Thyroid gland (tissue), 4 donors: ENCODE results near the gene CEP85. TPM values are rescaled to one million over a fixed set of nuclear protein-coding genes. Genes with fewer than 3 reads are reported as not detected.

Experiments
- DNase-seq, 2 donors: peaks; one replicate each; pipeline ENCODE4 v3.0.0-alpha.2; 2019
- H3K27ac ChIP-seq, 3 donors: fragments of 200-600 bp; sonication (generic); 1 replicate in 2 of 3; 2 replicates in 1 of 3; pipeline ENCODE4 v1.5.1; 2016 to 2019; ENCODE audit warnings: mild to moderate bottlenecking in 1 of 3, moderate library complexity in 1 of 3
- H3K27me3 ChIP-seq: fragments of 200-600 bp; sonication (generic); one replicate; pipeline ENCODE4 v1.5.1; 2019
- H3K36me3 ChIP-seq, 2 donors: fragments of 200-600 bp; sonication (generic); one replicate each; pipeline ENCODE4 v1.5.1; 2016 to 2019
- H3K4me1 ChIP-seq, 2 donors: fragments of 200-600 bp; sonication (generic); one replicate each; pipeline ENCODE4 v1.5.1; 2017 to 2019
- H3K4me3 ChIP-seq, 3 donors: fragments of 200-600 bp; sonication (generic); replicated peaks in 1 of 3; 1 replicate in 2 of 3; 2 replicates in 1 of 3; pipeline ENCODE4 v1.5.1; 2016; ENCODE audit warnings: mild to moderate bottlenecking in 1 of 3
- H3K9me3 ChIP-seq: fragments of 200-600 bp; sonication (generic); one replicate; pipeline ENCODE4 v1.5.1; 2017
- POLR2A ChIP-seq, 2 donors: fragments of 450-650 bp; IDR thresholded peaks; one replicate each; pipeline ENCODE4 v1.6.1; 2017; ENCODE audit warnings: antibody characterized with exemption in 2 of 2, mild to moderate bottlenecking in 2 of 2, moderate library complexity in 1 of 2
- WGBS, 2 donors: methylation state at CpG; one replicate each; pipeline ENCODE4 v1.1.5; 2017; 5-methylcytosine and 5-hydroxymethylcytosine counted together
- intact Hi-C: fragments of 100-400 bp; cut with DNase I; formaldehyde crosslinking; loops from one replicate; pipeline ENCODE4 v1.15.1; 2023
- total RNA-seq, 4 donors: library from RNA; depleted of rRNA; stranded (reverse); fragments of >200 nt; gene quantifications; one replicate each; pipeline ENCODE4 v1.2.3, GENCODE V29; 2016
- TF ChIP-seq, protein P1 (sequence below), 6 experiments: fragments of 200-600 bp in 3 of 6; fragments of 450-650 bp in 3 of 6; sonication (generic) in 3 of 6; IDR thresholded peaks; one replicate each; pipeline ENCODE4 v1.5.1; 2016 to 2019; ENCODE audit warnings: antibody characterized with exemption in 6 of 6, mild to moderate bottlenecking in 2 of 6, inconsistent platforms in 1 of 6, moderate library complexity in 1 of 6

CEP85 gene
- total RNA-seq, 4 donors from 2014 or later, result 16.0 to 27.0 (median 17.0) TPM

DNA sequence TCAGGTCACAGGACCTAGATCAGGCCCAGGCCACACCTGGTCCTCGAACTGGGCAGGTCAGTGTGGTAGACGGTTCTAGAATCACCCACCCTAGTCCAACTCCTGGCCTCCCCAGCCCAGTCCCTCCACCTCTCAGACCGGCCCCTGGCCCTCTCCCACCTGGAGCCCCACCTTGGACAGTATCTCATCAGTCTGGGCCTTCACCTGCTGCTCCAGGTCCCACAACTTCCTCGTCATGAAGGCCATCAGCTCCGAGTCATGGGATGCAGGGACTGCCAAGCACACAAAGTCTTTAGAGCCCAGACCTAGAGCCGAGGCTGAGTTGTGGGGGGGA is 63.8 kb downstream of the CEP85 start:
- no peaks in the 10 kb centered on the region for H3K4me1 ChIP-seq
- no peaks in the 10 kb centered on the region for H3K27me3 ChIP-seq
- no peak for TF ChIP-seq POLR2A (IDR thresholded peaks at IDR 0.05)
- TF ChIP-seq, protein P1, sequence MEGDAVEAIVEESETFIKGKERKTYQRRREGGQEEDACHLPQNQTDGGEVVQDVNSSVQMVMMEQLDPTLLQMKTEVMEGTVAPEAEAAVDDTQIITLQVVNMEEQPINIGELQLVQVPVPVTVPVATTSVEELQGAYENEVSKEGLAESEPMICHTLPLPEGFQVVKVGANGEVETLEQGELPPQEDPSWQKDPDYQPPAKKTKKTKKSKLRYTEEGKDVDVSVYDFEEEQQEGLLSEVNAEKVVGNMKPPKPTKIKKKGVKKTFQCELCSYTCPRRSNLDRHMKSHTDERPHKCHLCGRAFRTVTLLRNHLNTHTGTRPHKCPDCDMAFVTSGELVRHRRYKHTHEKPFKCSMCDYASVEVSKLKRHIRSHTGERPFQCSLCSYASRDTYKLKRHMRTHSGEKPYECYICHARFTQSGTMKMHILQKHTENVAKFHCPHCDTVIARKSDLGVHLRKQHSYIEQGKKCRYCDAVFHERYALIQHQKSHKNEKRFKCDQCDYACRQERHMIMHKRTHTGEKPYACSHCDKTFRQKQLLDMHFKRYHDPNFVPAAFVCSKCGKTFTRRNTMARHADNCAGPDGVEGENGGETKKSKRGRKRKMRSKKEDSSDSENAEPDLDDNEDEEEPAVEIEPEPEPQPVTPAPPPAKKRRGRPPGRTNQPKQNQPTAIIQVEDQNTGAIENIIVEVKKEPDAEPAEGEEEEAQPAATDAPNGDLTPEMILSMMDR (IDR thresholded peaks at IDR 0.05), result no peak
- no peak for DNase-seq
- no peaks in the 10 kb centered on the region for H3K9me3 ChIP-seq
- H3K36me3 ChIP-seq, result no peaks in the 10 kb centered on the region
- 78 to 81% methylated on average over 6 of the region's 6 CpGs for WGBS, 2 donors
- no peak overlapping the region for H3K27ac ChIP-seq
- no peak overlapping the region for H3K4me3 ChIP-seq
- intact Hi-C loops, result no loop called here

DNA sequence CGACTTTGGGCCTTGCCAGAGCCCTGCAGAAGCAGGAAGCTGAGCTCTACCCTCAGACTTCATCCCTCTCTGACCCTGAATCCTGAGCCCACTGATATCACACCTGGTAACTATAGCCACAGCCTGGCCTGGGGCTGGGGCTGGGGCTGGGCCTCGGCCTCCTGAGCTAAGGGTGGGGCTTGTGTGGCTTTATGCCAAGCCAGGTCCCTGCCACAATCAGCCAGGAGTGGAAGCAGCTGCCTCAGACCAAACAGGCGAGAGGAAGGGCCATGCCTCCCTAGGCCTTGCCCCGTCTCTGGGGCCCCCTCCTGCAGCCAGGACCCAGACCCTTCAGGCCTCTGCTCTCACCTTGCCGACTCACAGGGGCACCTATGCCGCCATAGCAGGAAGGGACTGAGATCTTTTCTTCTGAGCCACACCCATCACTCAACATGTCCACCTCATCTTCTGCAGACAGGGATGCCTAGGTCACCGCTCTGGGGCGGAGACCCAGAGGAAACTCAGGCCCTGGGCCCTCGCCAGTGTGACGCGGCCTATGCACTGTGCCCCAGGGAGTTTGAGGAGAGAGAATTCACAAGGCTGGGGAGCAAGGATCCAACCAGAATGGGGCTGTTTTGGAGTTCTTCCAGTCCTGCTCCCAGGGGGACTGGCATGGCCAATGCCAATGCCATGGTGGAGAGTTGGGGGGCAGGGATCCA is 66.7 kb downstream of the CEP85 start:
- WGBS, 2 donors, result 82 to 92% methylated on average over 8 to 11 of the region's 11 CpGs
- no peaks in the 10 kb centered on the region for H3K27me3 ChIP-seq
- H3K36me3 ChIP-seq, result no peaks in the 10 kb centered on the region
- no peak overlapping the region for H3K4me3 ChIP-seq
- no peak for DNase-seq
- intact Hi-C loops, result no loop called here
- TF ChIP-seq, protein P1 (IDR thresholded peaks at IDR 0.05), result no peak
- TF ChIP-seq POLR2A (IDR thresholded peaks at IDR 0.05), result no peak
- peaks cover 5% of the 10 kb centered on the region in 2 donors for H3K4me1 ChIP-seq
- H3K27ac ChIP-seq, result no peak overlapping the region
- no peaks in the 10 kb centered on the region for H3K9me3 ChIP-seq

DNA sequence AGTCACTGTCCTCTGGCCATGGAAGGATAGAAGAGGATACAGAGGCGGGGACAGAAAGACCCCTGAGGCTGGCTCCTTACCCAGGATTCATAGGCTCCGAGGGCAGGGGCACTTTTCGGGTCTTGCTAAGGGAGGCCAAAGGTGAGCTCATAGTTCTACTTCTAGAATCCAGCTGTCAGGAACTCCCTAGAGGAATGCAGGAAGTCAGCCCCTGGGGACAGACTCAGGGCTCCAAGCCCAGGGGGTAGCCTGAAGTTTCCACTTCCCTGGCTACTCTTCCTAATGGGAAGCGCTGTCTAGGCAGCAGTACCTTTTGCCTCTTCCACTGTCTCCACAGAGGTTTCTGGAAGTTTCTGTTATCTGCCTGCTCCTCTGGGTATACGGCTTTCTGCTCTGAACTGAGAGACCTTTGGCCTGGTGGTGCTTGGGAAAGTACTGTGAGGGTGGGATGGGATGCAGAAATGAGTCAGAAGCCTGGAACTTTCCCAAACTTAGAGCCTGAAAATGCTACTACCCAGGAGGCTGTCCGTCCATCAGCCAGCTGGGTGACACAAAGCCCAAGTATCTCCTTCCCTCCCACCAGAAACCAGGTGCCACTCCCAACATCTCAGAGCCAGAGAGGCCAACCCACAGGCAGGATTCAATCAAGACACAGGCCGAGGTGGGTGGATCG is 68.9 kb downstream of the CEP85 start:
- Histone ChIP-seq H3K27me3 (no peaks in the 10 kb centered on the region), H3K36me3 (no peaks in the 10 kb centered on the region), H3K9me3 (no peaks in the 10 kb centered on the region), H3K4me1 (peaks cover 10 to 11% of the 10 kb centered on the region in 2 donors), H3K4me3 (no peak overlapping the region), H3K27ac (no peak overlapping the region)
- TF ChIP-seq, protein P1 (IDR thresholded peaks at IDR 0.05), result no peak
- no peak for TF ChIP-seq POLR2A (IDR thresholded peaks at IDR 0.05)
- intact Hi-C loops, result no loop called here
- no peak for DNase-seq
- WGBS, 2 donors, result 73 to 91% methylated on average over 6 to 8 of the region's 8 CpGs

DNA sequence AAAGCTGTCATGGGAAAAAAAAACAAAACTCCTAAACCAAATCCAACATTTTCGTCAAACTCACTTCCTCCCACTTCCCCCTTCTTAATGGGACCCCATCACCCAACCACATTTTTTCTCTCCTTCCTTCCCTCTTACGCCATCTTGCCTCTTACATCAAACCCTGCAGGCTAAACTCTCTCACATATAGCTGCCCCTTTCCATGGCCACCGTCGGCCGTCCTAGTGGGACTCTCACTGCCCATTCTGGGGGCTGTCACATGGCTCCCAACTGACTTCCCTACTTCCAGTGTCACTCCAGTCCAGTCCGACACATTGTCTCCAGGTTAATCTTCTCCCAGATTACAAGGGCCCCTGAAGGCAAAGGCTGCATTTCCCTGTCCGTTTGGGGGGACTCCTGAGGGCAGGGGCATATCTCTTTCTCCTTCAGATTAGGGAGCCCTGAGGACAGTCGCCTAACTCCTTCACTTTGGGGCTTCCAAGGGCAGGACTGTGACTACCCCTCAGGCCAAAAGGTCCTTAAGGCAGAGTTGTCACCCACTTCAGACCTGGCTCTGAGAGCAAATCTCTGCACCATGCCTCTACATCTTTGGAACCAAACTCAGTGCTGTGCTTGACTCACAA is 71.8 kb downstream of the CEP85 start:
- no peak for DNase-seq
- Histone ChIP-seq H3K27ac (no peak overlapping the region), H3K27me3 (no peaks in the 10 kb centered on the region), H3K9me3 (no peaks in the 10 kb centered on the region), H3K36me3 (no peaks in the 10 kb centered on the region), H3K4me3 (peak overlapping the region; percentile 34 to 81 (median 56)), H3K4me1 (peaks cover 10 to 11% of the 10 kb centered on the region in 2 donors)
- TF ChIP-seq, protein P1 (IDR thresholded peaks at IDR 0.05), result no peak
- TF ChIP-seq POLR2A (IDR thresholded peaks at IDR 0.05), result no peak
- 21 to 29% methylated on average over 8 of the region's 8 CpGs for WGBS, 2 donors
- intact Hi-C loops, result no loop called here
